Liver (tissue), 9 donors: ENCODE results near the gene TMEM269. TPM values are rescaled to one million over a fixed set of nuclear protein-coding genes. Genes with fewer than 3 reads are reported as not detected.

Experiments used
- DNase-seq: peaks from one replicate; pipeline ENCODE4 v3.0.0-alpha.2; 2017; ENCODE audit warnings: low spot score
- H3K27ac ChIP-seq, 2 donors: one replicate each; pipeline ENCODE4 v1.7.0; 2013; ENCODE audit warnings: inconsistent platforms in 2 of 2, low read length in 2 of 2, control low read depth in 1 of 2, low read depth in 1 of 2, mild to moderate bottlenecking in 1 of 2
- H3K27me3 ChIP-seq, 4 donors: one replicate each; pipeline versions ENCODE4 v1.6.1 to v1.7.0; 2013; ENCODE audit warnings: low read length in 3 of 4, inconsistent platforms in 1 of 4, mild to moderate bottlenecking in 1 of 4, moderate library complexity in 1 of 4; ENCODE audit not compliant: control insufficient read depth in 4 of 4, insufficient read depth in 4 of 4
- H3K36me3 ChIP-seq, 4 donors: one replicate each; pipeline versions ENCODE4 v1.6.1 to v1.7.0; 2013; ENCODE audit warnings: low read length in 3 of 4, mild to moderate bottlenecking in 3 of 4, low read depth in 1 of 4, moderate library complexity in 1 of 4; ENCODE audit not compliant: control insufficient read depth in 4 of 4, insufficient read depth in 3 of 4
- H3K4me1 ChIP-seq, 4 donors: one replicate each; pipeline versions ENCODE4 v1.6.1 to v1.7.0; 2013; ENCODE audit warnings: low read length in 3 of 4, mild to moderate bottlenecking in 3 of 4, moderate library complexity in 1 of 4; ENCODE audit not compliant: control insufficient read depth in 4 of 4, insufficient read depth in 4 of 4
- H3K4me3 ChIP-seq, 3 donors: one replicate each; pipeline versions ENCODE4 v1.6.1 to v1.7.0; 2013; ENCODE audit warnings: low read length in 3 of 3, control low read depth in 1 of 3, low read depth in 1 of 3, mild to moderate bottlenecking in 1 of 3
- H3K9ac ChIP-seq, 2 donors: one replicate each; pipeline ENCODE4 v1.7.0; 2013; ENCODE audit warnings: low read length in 2 of 2, mild to moderate bottlenecking in 2 of 2, moderate library complexity in 2 of 2, control low read depth in 1 of 2, low read depth in 1 of 2
- H3K9me3 ChIP-seq, 4 donors: one replicate each; pipeline versions ENCODE4 v1.6.1 to v1.7.0; 2013; ENCODE audit warnings: low read length in 3 of 4; ENCODE audit not compliant: control insufficient read depth in 4 of 4
- ATF3 ChIP-seq: IDR thresholded peaks from 2 replicates; pipeline ENCODE4 v1.6.1; 2016; ENCODE audit warnings: antibody characterized with exemption
- CTCF ChIP-seq: fragments of 150-350 bp; IDR thresholded peaks from 2 replicates; pipeline ENCODE4 v1.5.1; 2017; ENCODE audit warnings: improper control_type of control experiment, low read depth, low read length; ENCODE audit not compliant: missing input control
- EGR1 ChIP-seq, 2 donors: IDR thresholded peaks; 2 replicates each; pipeline ENCODE4 v1.6.1; 2016 to 2018; ENCODE audit warnings: antibody characterized with exemption in 2 of 2, low read depth in 2 of 2
- FOXA1 ChIP-seq: IDR thresholded peaks from 2 replicates; pipeline ENCODE4 v1.6.1; 2016; ENCODE audit warnings: antibody characterized with exemption
- FOXA2 ChIP-seq: IDR thresholded peaks from 2 replicates; pipeline ENCODE4 v1.6.1; 2016; ENCODE audit warnings: antibody characterized with exemption
- GABPA ChIP-seq, 2 donors: IDR thresholded peaks in 1 of 2; conservative IDR thresholded peaks in 1 of 2; 2 replicates each; pipeline ENCODE4 v1.6.1; 2016; ENCODE audit warnings: antibody characterized with exemption in 2 of 2, mild to moderate bottlenecking in 1 of 2, moderate library complexity in 1 of 2
- HNF4G ChIP-seq: IDR thresholded peaks from 2 replicates; pipeline ENCODE4 v1.6.1; 2016; ENCODE audit warnings: antibody characterized with exemption
- JUND ChIP-seq, 2 donors: IDR thresholded peaks; 2 replicates each; pipeline ENCODE4 v1.6.1; 2016; ENCODE audit warnings: antibody characterized with exemption in 2 of 2
- MAX ChIP-seq: IDR thresholded peaks from 2 replicates; pipeline ENCODE4 v1.6.1; 2016; ENCODE audit warnings: antibody characterized with exemption
- NR2F2 ChIP-seq: IDR thresholded peaks from 2 replicates; pipeline ENCODE4 v1.6.1; 2016; ENCODE audit warnings: antibody characterized with exemption
- RAD21 ChIP-seq, 2 donors: IDR thresholded peaks; 2 replicates each; pipeline ENCODE4 v1.6.1; 2016; ENCODE audit warnings: antibody characterized with exemption in 2 of 2, mild to moderate bottlenecking in 2 of 2
- REST ChIP-seq: IDR thresholded peaks from 2 replicates; pipeline ENCODE4 v1.6.1; 2016; ENCODE audit warnings: antibody characterized with exemption, mild to moderate bottlenecking
- RXRA ChIP-seq, 2 donors: IDR thresholded peaks; 2 replicates each; pipeline ENCODE4 v1.6.1; 2017 to 2018; ENCODE audit warnings: antibody characterized with exemption in 2 of 2, mild to moderate bottlenecking in 1 of 2
- SP1 ChIP-seq: IDR thresholded peaks from 2 replicates; pipeline ENCODE4 v1.6.1; 2018; ENCODE audit warnings: antibody characterized with exemption, mild to moderate bottlenecking
- TAF1 ChIP-seq: conservative IDR thresholded peaks from 2 replicates; pipeline ENCODE4 v1.6.1; 2016; ENCODE audit warnings: antibody characterized with exemption, mild to moderate bottlenecking
- YY1 ChIP-seq: IDR thresholded peaks from 2 replicates; pipeline ENCODE4 v1.6.1; 2016; ENCODE audit warnings: antibody characterized with exemption, mild to moderate bottlenecking
- ZBTB33 ChIP-seq: IDR thresholded peaks from 2 replicates; pipeline ENCODE4 v1.6.1; 2016; ENCODE audit warnings: antibody characterized with exemption
- WGBS: extraction: QIAGEN DNeasy Blood & Tissue Kit; methylation state at CpG from one replicate; pipeline ENCODE4 v1.1.7; 2013; 5-methylcytosine and 5-hydroxymethylcytosine counted together
- polyA plus RNA-seq, 2 donors: library from polyadenylated mRNA; stranded (reverse) in 1 of 2; unstranded in 1 of 2; fragments of 200-250 nt in 1 of 2; fragments of >200 nt in 1 of 2; fragmentation: Nextera tagmentation in 1 of 2; extraction: Ambion mirVana in 1 of 2; gene quantifications; one replicate each; pipeline versions ENCODE4 v1.2.1 to v1.2.3, GENCODE V29; 2013 to 2015
- total RNA-seq, 2 donors: library from RNA; depleted of rRNA; stranded (reverse); fragments of >200 nt; gene quantifications; one replicate each; pipeline ENCODE4 v1.2.3, GENCODE V29; 2014
- donor health status: healthy.
- donor health status: healthy.
- donor health status: healthy.
- donor health status: healthy.
- donor health status: healthy.

The TMEM269 gene
- total and polyA plus RNA-seq, 4 donors, result 0.05 to 0.08 TPM; not detected in 2

GRCh38 chr1:42797979-42798378, 13.2 kb downstream of the TMEM269 start:
- Histone ChIP-seq H3K4me3 (no peak overlapping the region), H3K9me3 (no peaks in the 10 kb centered on the region), H3K9ac (no peak overlapping the region), H3K27me3 (no peaks in the 10 kb centered on the region), H3K27ac (no peak overlapping the region), H3K36me3 (no peaks in the 10 kb centered on the region), H3K4me1 (no peaks in the 10 kb centered on the region)
- WGBS, result 94% methylated on average over 5 of the region's 5 CpGs
- TF ChIP-seq CTCF, result no peak
- TF ChIP-seq RAD21 (IDR thresholded peaks at IDR 0.05), result no peak
- TF ChIP-seq NR2F2, result no peak
- TF ChIP-seq HNF4G, result no peak
- no peak for TF ChIP-seq RXRA (IDR thresholded peaks at IDR 0.05)
- TF ChIP-seq REST, result no peak
- no peak for TF ChIP-seq SP1
- TF ChIP-seq GABPA (IDR thresholded peaks at IDR 0.05 in 1 of 2, conservative IDR thresholded peaks at IDR 0.05 in 1 of 2), result no peak
- no peak for TF ChIP-seq YY1
- TF ChIP-seq MAX, result no peak
- no peak for TF ChIP-seq TAF1
- no peak for TF ChIP-seq FOXA2
- no peak for TF ChIP-seq ATF3
- no peak for TF ChIP-seq JUND (IDR thresholded peaks at IDR 0.05)
- no peak for TF ChIP-seq ZBTB33
- TF ChIP-seq EGR1 (IDR thresholded peaks at IDR 0.05; ENCODE audit: low read depth in 2 of 2), result no peak
- no peak for TF ChIP-seq FOXA1
- DNase-seq, result no peak
